HG02798 (cell line): Measurements from ENCODE around the gene FMN1.

Experiments
- ATAC-seq: cut with Tn5 transposase; IDR thresholded peaks from one replicate; pipeline ENCODE4 v1.9.1; 2021; ENCODE audit warnings: mild to moderate bottlenecking; ENCODE audit not compliant: unreplicated experiment, poor library complexity

Gene FMN1

DNA sequence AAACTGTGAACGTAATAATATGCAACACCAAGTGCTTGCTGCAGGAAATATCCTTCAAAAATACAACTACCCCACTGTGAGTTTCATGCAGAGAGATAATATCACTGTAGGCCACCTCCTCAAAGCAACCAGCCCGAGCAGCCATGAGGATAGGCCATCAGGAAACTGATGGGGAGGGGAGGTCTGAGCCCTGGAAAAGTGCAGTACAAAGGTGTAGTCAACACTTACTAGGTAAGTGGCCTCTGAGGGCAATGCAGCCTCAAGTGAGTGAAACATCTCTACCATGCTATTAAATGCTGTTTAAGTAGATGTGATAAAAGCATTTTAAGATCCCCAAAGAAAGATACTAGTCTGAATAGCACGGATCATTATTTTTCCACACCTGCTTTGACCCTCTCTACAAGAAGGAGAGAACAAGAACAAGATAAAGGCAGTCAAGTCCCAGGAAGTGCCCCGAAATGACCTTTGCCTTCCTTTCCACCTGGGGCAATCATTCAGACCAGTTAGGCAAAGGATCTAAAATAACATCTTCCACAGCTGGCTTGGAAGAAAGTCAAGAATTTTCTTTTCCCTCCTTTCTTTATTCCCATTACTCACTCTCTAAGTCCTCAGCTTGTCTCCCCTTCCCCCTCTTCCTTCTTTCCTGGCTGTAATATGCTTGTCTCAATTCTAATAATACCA lies 62.8 kb downstream of the FMN1 start:
- ATAC-seq, result no peak

DNA sequence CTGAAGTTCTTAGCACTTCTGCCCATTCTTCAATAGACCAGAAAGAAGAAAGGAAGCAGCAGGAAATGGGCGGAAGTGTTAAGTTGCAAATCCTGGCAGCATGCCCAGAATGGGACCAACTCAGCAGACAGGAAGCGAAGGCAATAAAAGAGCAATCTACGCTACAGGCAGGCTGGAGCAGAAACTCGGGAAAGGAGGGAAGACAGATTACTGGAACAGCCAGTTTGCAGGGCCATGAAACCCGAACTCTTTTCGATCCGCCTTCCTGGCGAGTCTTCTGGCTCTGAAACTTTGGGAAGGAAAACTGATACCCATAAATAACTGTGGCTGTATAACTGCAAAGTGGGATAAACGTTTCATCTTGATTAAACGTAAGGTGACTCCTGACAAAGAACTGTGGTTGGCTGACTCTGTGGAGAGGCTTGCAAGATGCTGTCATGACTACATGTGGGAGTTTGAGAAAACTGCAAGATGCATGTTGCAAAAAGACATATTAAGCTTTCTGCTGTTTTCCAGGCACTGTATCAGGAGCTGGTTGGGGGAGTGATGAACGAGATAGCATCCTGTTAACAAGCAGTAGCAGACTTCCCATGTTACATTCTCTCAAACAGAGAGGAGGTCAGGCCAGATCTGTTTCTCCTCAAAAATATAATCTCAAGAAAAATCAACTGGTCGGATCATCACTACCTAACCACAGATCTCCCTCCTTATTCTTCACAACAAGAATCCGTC lies 67.8 kb downstream of the FMN1 start:
- no peak for ATAC-seq

DNA sequence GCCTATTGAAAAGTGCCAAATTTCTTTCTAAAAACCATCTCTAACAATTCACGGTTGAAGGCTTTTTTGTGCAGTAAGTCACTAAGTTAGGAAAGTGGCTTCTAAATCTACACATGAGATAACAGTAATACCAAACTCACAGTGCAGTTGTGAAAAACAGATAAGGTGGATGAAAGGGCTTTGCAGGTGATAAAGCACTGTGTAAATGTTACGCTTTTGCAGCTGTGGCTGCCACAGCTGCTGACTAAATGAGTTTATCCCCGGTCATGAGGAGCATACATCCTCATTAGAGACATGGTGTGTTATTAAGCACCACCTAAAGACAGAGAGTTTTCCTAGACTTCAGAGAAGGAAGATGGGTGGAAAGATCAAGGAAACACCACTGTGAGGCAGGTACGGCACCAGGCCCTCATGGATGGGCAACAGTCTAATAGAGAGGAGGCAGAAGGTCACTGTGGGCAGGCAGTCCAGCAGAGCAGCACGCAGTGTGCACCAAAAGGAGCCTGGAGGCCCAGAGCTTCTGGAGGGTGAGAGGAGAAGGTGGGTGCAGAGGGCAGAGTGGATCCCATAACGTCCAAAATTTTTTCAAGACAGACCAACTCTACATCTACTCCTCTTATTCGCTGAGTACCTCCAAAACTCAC lies 68.5 kb downstream of the FMN1 start:
- ATAC-seq, result no peak

DNA sequence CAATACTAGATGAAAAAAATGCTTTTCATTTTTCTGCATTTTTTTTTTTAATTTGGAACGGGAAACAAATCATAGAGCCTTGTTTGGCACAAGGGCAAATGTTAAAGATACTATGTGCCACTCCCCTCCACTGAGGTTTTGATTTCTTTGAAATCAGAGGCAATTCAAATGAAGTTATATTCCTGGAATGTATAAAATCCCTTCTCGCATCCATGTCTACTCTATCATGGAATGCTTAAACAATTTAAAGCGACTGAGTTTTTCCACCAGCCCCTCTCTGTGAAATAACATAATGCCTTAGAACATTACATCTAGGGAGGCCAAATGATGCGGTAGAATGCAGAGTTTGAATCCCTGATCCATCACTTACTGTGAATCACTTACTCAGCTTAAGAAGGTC lies 69.7 kb downstream of the FMN1 start:
- ATAC-seq, result no peak

DNA sequence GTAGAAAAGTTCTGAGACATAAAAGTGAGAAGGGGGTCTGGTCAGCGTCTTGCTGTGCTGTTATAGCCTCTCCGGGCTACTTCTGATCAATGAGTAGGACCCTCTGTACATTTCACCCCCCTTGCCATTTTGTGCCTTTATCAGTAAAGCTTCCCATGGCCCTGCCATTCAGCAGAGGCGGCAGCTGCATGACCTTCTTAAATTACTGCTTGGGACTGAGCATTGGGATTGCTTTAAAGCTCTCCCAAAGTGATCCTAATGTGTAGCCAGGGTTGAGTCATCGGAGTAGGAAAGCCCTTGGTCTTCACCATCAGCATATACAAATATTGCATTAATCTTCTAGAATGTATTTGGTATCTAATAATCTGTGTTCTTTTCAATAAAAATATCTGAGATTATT lies 70.2 kb downstream of the FMN1 start:
- no peak for ATAC-seq

DNA sequence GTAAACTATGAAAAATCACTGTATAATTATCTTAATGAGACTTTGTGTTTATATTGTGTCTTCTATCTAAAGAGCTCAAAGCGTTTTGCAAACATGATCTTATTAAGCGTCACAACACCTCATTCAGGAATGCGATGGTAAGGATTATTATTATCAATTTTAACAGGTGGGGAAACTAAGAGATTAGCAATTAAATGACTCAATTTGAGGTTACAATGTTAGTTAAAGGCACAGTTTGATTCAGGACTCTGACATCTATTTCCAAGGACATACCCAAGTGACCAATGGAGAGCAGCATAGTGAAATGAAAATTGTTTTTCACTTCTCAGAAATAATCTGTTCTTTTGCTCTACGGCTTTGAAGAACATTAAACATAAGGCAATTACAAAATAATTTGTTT lies 74.6 kb downstream of the FMN1 start:
- no peak for ATAC-seq

DNA sequence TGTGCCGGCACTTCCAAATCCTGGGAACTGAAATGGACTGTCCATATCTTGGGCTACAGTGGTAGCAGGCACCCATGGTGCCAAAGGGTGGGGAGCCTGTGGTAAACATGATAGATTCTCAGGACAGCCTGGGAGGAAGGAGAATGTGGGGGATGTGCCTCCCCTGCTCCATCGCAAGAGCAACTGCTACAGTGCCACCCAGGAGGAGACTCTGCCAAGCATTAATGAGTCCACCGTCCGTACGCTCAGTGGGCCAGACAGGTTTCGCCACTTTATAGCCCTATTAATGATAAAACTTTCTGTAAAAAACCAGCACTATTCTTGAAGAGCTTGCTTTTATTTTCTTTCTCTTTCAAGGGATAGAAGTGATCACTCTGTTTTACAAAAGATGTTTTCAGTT lies 75.2 kb downstream of the FMN1 start:
- ATAC-seq, result no peak

DNA sequence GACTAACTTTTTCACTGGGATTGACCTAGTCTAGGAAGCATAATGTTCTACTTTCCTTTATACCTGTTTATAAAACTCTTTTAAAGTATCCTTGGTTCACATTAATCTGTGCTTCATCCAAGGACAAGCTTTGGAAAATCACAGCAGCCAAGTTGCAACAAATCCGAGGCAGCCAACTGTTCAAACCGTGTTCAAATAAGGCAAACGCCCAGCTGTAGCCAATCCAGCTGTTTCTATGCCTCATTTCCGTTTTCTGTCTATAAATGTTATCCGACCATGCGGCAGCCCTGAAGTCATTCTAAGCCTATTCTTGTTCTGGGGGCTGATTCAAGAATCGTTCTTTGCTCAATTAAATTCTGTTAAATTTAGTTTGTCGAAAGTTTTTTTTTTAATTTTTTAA lies 78.3 kb downstream of the FMN1 start:
- no peak for ATAC-seq

DNA sequence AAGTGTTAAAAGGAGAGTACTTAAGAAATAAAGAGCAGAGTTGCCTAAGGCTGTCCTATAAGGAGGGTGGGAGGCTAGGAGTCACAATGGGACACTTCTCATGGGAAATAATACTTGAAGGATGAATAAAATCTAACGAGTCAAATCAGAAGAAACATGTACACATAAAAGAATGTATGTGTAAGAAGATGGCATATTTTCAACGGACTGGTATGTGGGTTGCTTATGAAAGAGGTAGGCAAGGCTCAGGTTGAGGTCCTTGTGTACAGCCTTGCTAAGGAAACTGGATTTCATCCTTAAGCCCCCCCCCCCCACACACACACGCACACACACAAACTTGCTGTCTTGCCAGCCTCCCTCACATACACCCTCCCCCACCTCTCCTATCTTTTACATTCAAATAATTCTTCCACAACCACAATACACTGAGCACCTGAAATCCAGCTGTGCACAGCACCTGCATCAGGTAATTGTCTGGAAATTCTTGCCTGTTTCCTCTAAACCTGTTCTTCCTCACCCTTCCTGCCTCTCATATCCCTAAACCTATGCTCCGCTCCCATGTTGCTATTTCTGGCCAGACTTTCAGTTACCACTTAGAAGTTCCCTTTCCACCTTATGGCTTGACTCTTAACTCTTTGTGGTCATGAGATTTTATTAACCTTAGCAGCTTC lies 79.2 kb downstream of the FMN1 start:
- ATAC-seq, result no peak

DNA sequence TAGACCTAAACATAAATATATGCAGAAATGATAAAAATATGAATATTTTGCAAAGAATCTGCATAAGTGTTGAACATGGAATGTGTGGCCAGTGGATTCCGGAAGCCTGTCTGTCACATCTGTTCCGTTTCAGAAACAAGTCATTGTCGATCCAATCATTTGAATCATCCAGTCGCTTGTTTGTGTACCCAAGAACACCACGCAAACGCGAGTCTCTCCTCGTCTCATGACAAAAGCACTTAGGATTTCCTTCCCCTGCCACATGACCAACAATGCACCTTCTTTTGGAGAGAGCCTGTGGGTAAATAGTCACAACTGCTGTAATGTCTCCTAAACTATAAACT lies 80.2 kb downstream of the FMN1 start:
- ATAC-seq, result no peak

DNA sequence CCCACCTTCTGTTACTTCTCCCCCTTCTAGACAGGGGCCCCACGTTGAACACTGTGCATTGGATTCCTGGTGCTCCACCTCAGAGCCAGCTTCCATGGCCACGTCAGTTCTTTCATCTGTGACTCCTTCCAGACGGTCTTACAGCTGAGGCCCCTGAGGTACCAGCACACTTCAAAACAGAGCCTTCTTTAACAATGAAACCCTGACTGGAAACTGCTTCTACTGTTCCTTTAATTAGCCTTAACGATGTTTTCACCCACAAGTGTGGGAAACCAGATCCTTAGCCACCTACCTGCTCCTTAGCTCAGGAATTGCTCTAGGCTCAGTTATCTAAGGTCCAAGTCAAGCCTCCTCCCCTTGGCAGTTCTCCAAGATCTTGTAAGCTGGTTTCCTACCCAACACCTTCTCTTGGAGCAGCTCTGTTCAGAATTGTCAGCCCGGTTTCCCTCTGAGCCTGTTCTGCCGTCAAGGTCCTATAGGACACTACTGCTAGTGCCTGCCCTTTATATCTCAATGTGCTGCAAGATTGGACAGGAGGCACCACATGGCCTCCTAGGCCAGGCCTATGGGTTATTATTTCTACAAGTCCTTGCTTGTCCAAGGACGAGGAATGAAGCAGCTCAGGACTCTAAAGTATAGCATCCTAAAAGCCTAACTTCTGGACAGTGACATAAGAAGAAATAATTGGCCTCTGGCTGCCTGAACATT lies 80.7 kb downstream of the FMN1 start:
- no peak for ATAC-seq

DNA sequence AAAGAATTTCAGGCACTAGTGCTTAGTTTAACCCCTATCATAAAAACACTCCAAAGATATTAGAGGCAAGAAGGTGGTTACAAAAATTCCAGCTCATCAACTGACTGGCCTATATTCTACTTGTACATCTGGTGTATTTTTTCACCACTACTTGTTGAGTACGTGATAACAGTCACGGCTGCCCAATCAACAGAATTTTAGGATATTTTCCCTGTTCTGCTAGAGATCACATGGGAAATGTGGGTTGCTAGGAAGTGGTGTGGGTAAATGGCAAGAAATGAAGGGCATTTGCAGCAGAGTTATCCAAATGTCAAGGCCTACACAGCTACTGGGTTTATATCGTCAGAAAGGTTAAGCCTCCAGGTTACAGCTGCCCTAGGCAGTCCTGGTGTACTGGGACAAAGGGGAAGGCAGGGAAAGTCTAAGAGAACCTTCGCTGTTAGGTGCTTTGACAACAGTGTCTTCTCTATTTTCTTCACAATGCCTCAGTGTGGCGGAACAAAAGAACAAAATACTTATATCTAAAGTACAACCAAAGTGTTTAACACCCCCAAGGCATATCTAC lies 81.9 kb downstream of the FMN1 start:
- ATAC-seq, result no peak

DNA sequence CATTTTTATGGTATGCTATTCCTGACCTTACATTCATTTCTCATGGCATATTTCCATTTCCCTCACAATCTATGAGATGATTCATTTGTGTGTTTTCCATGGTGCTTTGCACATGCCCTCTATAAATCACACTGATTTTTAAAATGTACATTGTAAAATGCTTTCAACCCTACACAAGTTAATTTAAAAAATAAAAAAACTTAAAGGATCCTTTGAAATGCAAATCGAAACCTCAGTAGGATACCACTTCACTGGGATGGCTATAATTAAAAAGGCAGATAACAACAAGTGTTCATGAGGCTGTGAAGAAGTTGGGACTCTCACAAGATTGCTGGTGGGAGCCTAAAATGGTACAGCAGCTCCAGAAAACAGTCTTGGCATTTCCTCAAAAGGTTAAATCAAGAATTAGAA lies 83.5 kb downstream of the FMN1 start:
- no peak for ATAC-seq

DNA sequence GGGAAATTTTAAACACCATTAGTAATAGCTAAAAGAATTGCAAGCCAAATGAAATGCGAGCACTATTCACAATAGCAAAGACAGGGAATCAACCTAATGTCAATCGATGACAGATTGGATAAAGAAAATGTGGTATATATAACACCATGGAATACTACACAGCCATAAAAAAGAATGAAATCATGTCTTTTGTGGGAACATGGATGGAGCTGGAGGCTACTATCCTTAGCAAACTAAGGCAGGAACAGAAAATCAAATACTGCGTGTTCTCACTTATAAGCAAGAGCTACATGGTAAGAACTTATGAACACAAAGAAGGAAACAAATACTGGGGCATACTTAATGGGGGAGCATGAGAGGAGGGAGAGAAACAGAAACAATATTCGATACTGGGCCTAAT lies 85.2 kb downstream of the FMN1 start:
- no peak for ATAC-seq

DNA sequence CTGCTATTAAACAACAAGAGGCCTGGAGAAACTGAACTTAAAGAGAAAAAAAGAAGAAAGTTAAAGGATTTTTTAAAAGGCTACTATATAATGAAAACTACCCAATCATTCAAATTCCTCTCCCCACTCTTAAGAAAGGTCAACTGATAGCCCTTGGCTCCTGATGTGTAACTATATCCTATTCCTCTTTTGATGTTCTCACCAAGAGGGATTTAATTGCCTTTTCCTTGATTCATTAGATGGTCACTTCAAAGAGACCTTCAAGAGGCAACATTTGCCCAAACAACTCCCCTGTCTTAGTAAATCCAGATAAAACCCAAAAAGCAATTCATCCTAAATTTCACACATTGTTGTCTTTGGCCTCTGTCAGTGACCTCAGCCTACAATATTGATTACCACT lies 86.0 kb downstream of the FMN1 start:
- no peak for ATAC-seq

DNA sequence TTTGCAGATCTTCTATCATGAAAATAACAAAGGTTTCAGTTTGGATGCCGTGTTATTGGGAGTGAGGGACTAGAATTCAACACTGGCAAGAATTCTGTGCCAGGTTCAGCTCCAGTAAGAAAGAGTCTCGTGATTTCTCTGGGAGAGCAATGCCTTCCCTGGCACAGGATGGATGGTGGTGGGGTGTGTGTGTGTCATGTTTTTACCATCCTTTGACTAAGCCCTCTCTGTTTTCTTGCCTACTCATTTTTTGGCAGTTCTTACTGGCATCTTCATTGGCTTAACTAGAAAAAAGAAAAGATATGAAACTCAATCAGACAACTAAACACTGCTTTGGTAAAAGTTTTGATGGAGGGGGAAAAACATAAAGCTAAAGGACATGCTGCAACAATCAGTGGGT lies 86.6 kb downstream of the FMN1 start:
- no peak for ATAC-seq

DNA sequence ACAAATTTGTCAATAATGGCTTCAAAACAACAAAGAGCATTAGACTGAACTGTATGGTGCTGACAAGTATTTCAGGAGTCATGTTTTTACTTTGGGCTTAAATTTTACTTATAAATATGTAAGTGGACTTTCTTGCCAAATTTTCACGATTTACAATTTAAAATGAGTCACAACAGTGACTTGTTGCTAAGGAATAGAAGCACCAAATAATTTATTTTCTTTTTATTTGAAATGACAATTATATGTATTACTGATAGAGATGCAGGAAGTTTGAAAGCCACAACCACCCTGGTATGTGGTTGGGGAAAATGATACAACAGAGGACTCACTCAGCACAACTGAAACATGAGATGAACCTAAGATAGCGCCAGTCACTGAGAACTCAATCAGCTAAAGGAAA lies 90.3 kb downstream of the FMN1 start:
- ATAC-seq, result no peak

DNA sequence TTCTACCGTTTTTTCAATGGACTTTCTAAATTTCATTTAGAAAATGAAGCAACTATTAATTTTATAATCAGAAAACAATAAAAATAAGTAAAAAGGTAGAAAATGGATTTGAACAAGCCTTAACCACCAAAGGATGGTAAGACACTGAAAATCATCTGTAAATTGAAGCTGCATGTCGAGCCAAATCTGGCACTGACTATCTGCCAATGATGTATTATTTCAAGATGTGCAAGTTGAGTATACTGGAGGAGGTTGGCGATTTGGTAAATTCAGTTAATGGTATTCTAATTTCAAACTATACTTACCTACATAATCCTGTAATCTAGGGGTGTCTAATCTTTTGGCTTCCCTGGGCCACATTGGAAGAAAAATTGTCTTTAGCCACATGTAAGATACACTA lies 93.5 kb downstream of the FMN1 start:
- ATAC-seq, result no peak

DNA sequence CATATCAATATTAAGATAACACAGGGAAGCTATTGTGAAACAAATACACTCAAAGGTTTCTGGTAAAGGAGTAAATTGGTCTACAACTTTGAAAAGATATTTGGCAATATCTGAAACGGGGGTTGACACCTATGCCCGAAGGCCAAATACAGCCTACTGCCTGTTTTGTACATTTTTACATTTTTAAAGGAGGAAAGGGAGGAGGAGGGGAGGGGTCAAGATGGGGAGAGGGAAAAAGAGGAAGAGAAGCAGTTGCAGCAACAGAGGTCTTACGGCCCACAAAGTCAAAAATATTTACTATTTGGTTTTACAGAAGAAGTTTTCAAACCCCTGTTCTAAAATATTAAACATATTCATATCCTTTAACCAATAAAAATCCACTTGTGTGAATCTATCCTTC lies 94.2 kb downstream of the FMN1 start:
- no peak for ATAC-seq

DNA sequence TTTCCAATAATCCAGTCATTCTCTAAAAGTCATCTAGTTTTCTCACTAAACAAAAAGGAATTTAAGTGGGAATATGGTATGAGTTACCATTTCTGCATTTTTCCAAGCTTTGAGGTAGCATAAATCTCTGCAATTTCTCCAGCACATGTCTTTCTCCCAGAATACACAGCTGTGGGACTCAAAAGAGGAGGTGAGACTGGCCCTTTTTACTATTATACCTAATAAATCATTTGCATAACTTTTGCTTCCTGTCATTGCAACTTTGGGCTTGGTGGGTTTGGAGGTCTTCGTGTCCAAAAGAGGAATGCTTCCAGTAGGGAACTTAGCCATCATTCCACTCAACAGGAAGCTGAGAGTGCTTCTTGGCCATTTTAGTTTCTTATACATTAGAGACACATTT lies 94.8 kb downstream of the FMN1 start:
- ATAC-seq, result no peak
